ENCODE results near the gene RAB3D. TPM values are rescaled to one million over a fixed set of nuclear protein-coding genes. Genes with fewer than 3 reads are reported as not detected.

Gene RAB3D
- total and polyA plus RNA-seq, 10 of the 15 experiments (the other 5 are each of a cell fraction or from before 2014, with no cell fraction given) = 1.1 to 15.7 (median 6.2) TPM

DNA sequence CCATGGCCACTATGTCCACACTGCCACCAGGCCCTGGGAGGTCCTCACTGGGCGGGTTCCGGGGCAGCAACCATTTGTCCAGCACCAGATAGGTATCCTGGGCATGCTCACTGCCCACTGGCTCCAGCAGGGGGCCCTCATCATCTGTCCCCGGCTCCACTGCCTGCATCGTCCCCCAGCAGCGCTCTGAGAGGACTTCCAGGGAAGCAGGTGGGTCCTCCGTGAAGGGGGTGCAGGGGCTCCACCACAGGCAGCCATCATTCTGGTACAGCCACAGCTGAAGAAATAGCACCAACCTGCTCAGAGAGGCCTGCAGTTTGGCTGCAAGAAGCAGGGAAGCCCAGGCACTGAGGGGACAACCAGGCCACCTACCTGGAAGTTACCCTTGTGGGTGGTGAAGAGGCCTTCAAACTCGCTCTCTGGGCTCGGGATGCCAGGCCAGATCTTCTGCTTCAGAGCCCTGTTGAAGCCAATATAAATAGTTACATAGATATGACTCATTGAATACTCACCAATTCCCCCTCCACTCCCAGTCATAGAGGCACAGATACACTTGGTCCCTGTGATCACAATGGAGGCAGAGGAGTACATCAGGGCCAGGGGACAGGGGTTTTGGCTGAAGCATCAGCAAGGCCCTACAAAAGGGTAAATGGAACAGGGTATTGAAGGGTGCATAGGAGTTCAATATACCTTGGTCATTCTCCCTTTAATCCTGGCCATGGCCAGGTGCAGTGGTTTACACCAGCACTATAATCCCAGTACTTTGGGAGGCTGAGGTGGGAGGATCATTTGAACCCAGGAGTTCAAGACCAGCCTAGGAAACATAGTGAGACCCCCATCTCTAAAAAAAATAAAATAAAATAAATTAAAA is 39.1 kb upstream of the RAB3D start (continued):
- TF ChIP-seq, protein P1, sequence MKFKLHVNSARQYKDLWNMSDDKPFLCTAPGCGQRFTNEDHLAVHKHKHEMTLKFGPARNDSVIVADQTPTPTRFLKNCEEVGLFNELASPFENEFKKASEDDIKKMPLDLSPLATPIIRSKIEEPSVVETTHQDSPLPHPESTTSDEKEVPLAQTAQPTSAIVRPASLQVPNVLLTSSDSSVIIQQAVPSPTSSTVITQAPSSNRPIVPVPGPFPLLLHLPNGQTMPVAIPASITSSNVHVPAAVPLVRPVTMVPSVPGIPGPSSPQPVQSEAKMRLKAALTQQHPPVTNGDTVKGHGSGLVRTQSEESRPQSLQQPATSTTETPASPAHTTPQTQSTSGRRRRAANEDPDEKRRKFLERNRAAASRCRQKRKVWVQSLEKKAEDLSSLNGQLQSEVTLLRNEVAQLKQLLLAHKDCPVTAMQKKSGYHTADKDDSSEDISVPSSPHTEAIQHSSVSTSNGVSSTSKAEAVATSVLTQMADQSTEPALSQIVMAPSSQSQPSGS (IDR thresholded peaks at IDR 0.05; ENCODE audit: low read length) = no peak
- no peak for TF ChIP-seq ESRRA (IDR thresholded peaks at IDR 0.05; ENCODE audit: low read length)
- peak; percentile 31; the same call in 1 of the 2 replicates for TF ChIP-seq RAD21 (IDR thresholded peaks at IDR 0.05; ENCODE audit: insufficient read depth, low read depth, low read length)
- no peak for TF ChIP-seq CREB1 (IDR thresholded peaks at IDR 0.05; ENCODE audit: low read depth)

DNA sequence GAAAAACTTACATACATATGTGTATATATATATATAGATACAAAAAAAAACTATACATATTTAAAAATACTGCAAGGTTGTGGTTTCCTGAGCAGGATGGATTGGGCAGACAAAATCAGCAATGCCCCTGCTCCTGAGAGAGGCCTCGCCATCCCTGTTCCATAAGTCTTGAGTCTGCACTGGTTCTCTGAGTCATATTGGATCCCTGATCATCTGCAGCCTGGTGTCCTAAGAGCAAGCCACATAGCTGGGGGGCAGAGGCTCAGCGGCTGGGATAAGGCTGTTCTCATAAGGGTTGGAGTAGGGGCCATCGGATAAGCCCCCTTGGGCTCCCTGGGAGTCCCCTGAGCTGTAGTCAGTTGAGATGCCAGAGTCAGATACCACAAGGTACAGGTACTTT is 38.3 kb upstream of the RAB3D start:
- H3K9ac ChIP-seq (ENCODE audit: control insufficient read depth, insufficient read depth, low read length) = no peak overlapping the region
- no peak for TF ChIP-seq RCOR1 (conservative IDR thresholded peaks at IDR 0.05; ENCODE audit: low read depth, low read length)
- TF ChIP-seq BRCA1 (IDR thresholded peaks at IDR 0.05; ENCODE audit: low read depth, low read length) = no peak
- TF ChIP-seq, protein P2, sequence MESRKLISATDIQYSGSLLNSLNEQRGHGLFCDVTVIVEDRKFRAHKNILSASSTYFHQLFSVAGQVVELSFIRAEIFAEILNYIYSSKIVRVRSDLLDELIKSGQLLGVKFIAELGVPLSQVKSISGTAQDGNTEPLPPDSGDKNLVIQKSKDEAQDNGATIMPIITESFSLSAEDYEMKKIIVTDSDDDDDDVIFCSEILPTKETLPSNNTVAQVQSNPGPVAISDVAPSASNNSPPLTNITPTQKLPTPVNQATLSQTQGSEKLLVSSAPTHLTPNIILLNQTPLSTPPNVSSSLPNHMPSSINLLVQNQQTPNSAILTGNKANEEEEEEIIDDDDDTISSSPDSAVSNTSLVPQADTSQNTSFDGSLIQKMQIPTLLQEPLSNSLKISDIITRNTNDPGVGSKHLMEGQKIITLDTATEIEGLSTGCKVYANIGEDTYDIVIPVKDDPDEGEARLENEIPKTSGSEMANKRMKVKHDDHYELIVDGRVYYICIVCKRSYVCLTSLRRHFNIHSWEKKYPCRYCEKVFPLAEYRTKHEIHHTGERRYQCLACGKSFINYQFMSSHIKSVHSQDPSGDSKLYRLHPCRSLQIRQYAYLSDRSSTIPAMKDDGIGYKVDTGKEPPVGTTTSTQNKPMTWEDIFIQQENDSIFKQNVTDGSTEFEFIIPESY (IDR thresholded peaks at IDR 0.05) = no peak
- no peak for TF ChIP-seq KDM1A (IDR thresholded peaks at IDR 0.05; ENCODE audit: borderline replicate concordance)
- H3K4me3 ChIP-seq = no peak overlapping the region
- peaks cover 10% of the 10 kb centered on the region for H3K79me2 ChIP-seq (ENCODE audit: control insufficient read depth, insufficient read depth, low read length)
- no peaks in the 10 kb centered on the region for H3K36me3 ChIP-seq (ENCODE audit: control insufficient read depth in 2 of 2, insufficient read depth in 2 of 2, low read length in 1 of 2)
- ATAC-seq (no peak), DNase-seq (ENCODE audit: low read depth, low spot score) (no peak), FAIRE-seq (no peak)
- H3K4me1 ChIP-seq (ENCODE audit: control insufficient read depth, insufficient read depth, low read length) = peaks cover 31% of the 10 kb centered on the region
- no TSS peak for BruUV-seq (replicated peaks)
- H3K4me2 ChIP-seq (ENCODE audit: control insufficient read depth, insufficient read depth) = 0 out of 2 replicates have a peak overlapping the region, but pooled peaks have one; percentile 42
- intact Hi-C loops (cut with micrococcal nuclease; ENCODE audit: unreplicated experiment) (no loop called here), in situ Hi-C loops (cut with MboI) (no loop called here)
- ChIA-PET SMC1A (ENCODE audit: uncharacterized antibody, unreplicated experiment) (interaction anchor here (0.6 to 6.1 kb wide), 13 partner anchors 9 to 211 kb away, joined by 3 to 40 read pairs (median 4); partner anchors contain the start of genes ANGPTL8, CCDC159, TMEM205 and TSPAN16), RAD21 (ENCODE audit: unreplicated experiment) (interaction anchor here (0.8 to 5.2 kb wide), 13 partner anchors 9 to 181 kb away, joined by 3 to 36 read pairs (median 3); partner anchors contain the start of genes CCDC159, ECSIT, ELOF1 and TMEM205), CTCF (interaction anchor here (0.6 to 5.6 kb wide), 23 partner anchors 10 to 341 kb away, joined by 3 to 62 read pairs (median 4); partner anchors contain the start of genes CCDC159, ODAD3, PRKCSH and RAB3D), POLR2A (interaction anchor here (1.1 to 4.8 kb wide), 8 partner anchors 9 to 181 kb away, joined by 3 to 48 read pairs (median 4); partner anchors contain the start of genes CCDC159, ELOF1, ODAD3 and RAB3D)
- H4K20me1 ChIP-seq (ENCODE audit: control insufficient read depth, insufficient read depth) = no peaks in the 10 kb centered on the region
- no peak overlapping the region for H3K27ac ChIP-seq (ENCODE audit: control insufficient read depth, insufficient read depth)
- no peaks in the 10 kb centered on the region for H3K9me3 ChIP-seq (replicated peaks; ENCODE audit: control insufficient read depth, insufficient read depth, low read length)
- no peak overlapping the region for H2AFZ ChIP-seq (ENCODE audit: control insufficient read depth, low read depth, low read length)
- WGBS (ENCODE audit: insufficient coverage, insufficient replicate concordance, low lambda C conversion rate, missing lambda C conversion rate) = 100% methylated on average over 3 of the region's 3 CpGs
- H3K27me3 ChIP-seq (replicated peaks in 1 of 2; ENCODE audit: control insufficient read depth in 2 of 2, insufficient read depth in 2 of 2, low read length in 1 of 2) = peaks cover 0 to 1% of the 10 kb centered on the region in 2 experiments; a peak in 2 of 4 replicates

Measured in GM12878 (cell line).